ENCODE data around the gene SLC35F4.

- TF ChIP-seq CTCF (conservative IDR thresholded peaks at IDR 0.05) (no peak), ZFX (IDR thresholded peaks at IDR 0.05) (no peak)
Measured at GRCh38 chr14:57583396-57583795, 282.5 kb downstream of the SLC35F4 start.

All from C4-2B (cell line).